GM12878 (cell line): ENCODE data around the gene HK3. TPM values are rescaled to one million over a fixed set of nuclear protein-coding genes. Genes with fewer than 3 reads are reported as not detected.

Experiments
- ATF7 ChIP-seq: fragments of 450-650 bp; IDR thresholded peaks from 2 replicates; pipeline ENCODE4 v1.6.1; 2016; ENCODE audit warnings: low read depth, mild to moderate bottlenecking
- CBX5 ChIP-seq: sonication (generic); IDR thresholded peaks from 2 replicates; pipeline ENCODE4 v1.6.1; 2016; ENCODE audit warnings: low read depth, moderate library complexity, mild to moderate bottlenecking, inconsistent platforms
- ESRRA ChIP-seq: IDR thresholded peaks from 2 replicates; pipeline ENCODE4 v1.6.1; 2012; ENCODE audit warnings: mild to moderate bottlenecking, low read length, improper control_type of control experiment
- HDAC2 ChIP-seq: fragments of 200-600 bp; sonication (generic); IDR thresholded peaks from 2 replicates; pipeline ENCODE4 v1.6.1; 2017
- MTA3 ChIP-seq: IDR thresholded peaks from 2 replicates; pipeline ENCODE4 v1.6.1; 2012; ENCODE audit warnings: low read length, inconsistent platforms, borderline replicate concordance
- SMAD5 ChIP-seq: IDR thresholded peaks from 2 replicates; pipeline ENCODE4 v1.6.1; 2016; ENCODE audit warnings: antibody characterized with exemption, low read depth
- SPI1 ChIP-seq: IDR thresholded peaks from 2 replicates; pipeline ENCODE4 v1.6.1; 2011; ENCODE audit warnings: low read depth, mild to moderate bottlenecking, low read length, moderate library complexity, borderline replicate concordance; ENCODE audit not compliant: insufficient read depth
- SUPT20H ChIP-seq: IDR thresholded peaks from 2 replicates; pipeline ENCODE4 v1.6.1; 2011; ENCODE audit warnings: low read depth, mild to moderate bottlenecking, low read length, moderate library complexity, borderline replicate concordance; ENCODE audit not compliant: control insufficient read depth
- TAF1 ChIP-seq: IDR thresholded peaks from 2 replicates; pipeline ENCODE4 v1.6.1; 2011; ENCODE audit warnings: mild to moderate bottlenecking, low read depth, low read length, borderline replicate concordance
- polyA plus RNA-seq, 11 experiments: library from polyadenylated mRNA; depleted of rRNA in 4 of 11; unstranded in 6 of 11; stranded (reverse) in 5 of 11; fragments of >200 nt; fragmentation: Nextera tagmentation in 4 of 11; fragmentation: Illumina TruSeq in 1 of 11; extraction: Ambion mirVana in 4 of 11; extraction: Trizol in 1 of 11; gene quantifications; 1 replicate in 1 of 11; 2 replicates in 10 of 11; pipeline versions ENCODE4 v1.2.1 to v1.2.3, GENCODE V29; 2011 to 2016; ENCODE audit warnings: inconsistent platforms in 2 of 11, missing spikeins in 2 of 11, low read depth in 1 of 11
- total RNA-seq, 4 experiments: library from RNA; depleted of rRNA in 3 of 4; stranded (reverse); fragments of >200 nt in 3 of 4; fragmentation: Illumina TruSeq in 1 of 4; extraction: Trizol in 1 of 4; gene quantifications; 2 replicates each; pipeline versions ENCODE4 v1.2.1 to v1.2.3, GENCODE V29; 2013 to 2021
- TF ChIP-seq, protein P1 (sequence below): IDR thresholded peaks from 2 replicates; pipeline ENCODE4 v1.6.1; 2012; ENCODE audit warnings: low read depth, low read length, improper control_type of control experiment
- TF ChIP-seq, protein P2 (sequence below): fragments of 450-650 bp; formaldehyde crosslinking; IDR thresholded peaks from 2 replicates; pipeline ENCODE4 v1.4.0; 2022; ENCODE audit warnings: mild to moderate bottlenecking, moderate library complexity

The HK3 gene
- total and polyA plus RNA-seq, 10 of the 15 experiments (the other 5 are each of a cell fraction or from before 2014, with no cell fraction given): 0.13 to 1.3 (median 0.26) TPM; not detected in 4

DNA sequence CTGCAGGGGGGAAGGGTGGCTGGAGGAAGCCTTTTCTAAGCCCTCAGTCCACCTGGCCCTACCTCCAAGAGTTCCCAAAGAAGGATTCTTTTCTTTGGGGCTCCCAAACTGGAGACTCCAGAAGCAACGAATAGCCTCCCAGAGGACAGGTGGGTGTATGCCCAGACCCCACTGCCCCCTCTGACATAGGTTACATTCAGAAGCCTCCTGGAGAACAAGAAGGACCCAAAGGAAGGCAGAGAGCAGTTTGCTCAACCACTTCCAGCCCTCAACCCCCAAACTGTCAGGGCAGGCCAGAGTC is 10.3 kb downstream of the HK3 start (continued):
- no peak for TF ChIP-seq TAF1
- no peak for TF ChIP-seq CBX5
- TF ChIP-seq SMAD5: no peak
- TF ChIP-seq SUPT20H: no peak
- TF ChIP-seq ESRRA: no peak
- no peak for TF ChIP-seq ATF7
- TF ChIP-seq, protein P1, sequence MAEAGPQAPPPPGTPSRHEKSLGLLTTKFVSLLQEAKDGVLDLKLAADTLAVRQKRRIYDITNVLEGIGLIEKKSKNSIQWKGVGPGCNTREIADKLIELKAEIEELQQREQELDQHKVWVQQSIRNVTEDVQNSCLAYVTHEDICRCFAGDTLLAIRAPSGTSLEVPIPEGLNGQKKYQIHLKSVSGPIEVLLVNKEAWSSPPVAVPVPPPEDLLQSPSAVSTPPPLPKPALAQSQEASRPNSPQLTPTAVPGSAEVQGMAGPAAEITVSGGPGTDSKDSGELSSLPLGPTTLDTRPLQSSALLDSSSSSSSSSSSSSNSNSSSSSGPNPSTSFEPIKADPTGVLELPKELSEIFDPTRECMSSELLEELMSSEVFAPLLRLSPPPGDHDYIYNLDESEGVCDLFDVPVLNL: no peak
- no peak for TF ChIP-seq SPI1
- no peak for TF ChIP-seq MTA3
- TF ChIP-seq, protein P2, sequence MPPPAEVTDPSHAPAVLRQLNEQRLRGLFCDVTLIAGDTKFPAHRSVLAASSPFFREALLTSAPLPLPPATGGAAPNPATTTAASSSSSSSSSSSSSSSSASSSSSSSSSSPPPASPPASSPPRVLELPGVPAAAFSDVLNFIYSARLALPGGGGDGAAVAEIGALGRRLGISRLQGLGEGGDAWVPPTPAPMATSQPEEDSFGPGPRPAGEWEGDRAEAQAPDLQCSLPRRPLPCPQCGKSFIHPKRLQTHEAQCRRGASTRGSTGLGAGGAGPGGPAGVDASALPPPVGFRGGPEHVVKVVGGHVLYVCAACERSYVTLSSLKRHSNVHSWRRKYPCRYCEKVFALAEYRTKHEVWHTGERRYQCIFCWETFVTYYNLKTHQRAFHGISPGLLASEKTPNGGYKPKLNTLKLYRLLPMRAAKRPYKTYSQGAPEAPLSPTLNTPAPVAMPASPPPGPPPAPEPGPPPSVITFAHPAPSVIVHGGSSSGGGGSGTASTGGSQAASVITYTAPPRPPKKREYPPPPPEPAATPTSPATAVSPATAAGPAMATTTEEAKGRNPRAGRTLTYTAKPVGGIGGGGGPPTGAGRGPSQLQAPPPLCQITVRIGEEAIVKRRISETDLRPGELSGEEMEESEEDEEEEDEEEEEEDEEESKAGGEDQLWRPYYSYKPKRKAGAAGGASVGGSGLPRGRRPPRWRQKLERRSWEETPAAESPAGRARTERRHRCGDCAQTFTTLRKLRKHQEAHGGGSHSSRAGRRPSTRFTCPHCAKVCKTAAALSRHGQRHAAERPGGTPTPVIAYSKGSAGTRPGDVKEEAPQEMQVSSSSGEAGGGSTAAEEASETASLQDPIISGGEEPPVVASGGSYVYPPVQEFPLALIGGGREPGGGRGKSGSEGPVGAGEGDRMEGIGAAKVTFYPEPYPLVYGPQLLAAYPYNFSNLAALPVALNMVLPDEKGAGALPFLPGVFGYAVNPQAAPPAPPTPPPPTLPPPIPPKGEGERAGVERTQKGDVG (CRISPR knock-in tag): no peak
- TF ChIP-seq HDAC2: no peak
